ENCODE results near the gene SH3D19. TPM values are rescaled to one million over a fixed set of nuclear protein-coding genes. Genes with fewer than 3 reads are reported as not detected.

The SH3D19 gene
- polyA plus RNA-seq, 2 of the 4 experiments (the other 2 are of a cell fraction) = 15.3 to 22.9 TPM

GRCh38 chr4:151153585-151153984 lies 171.8 kb downstream of the SH3D19 start:
- H3K4me2 ChIP-seq = no peak overlapping the region
- ATAC-seq = no peak
- POLR2A ChIA-PET = no interaction called here
- CTCF ChIA-PET = no interaction called here
- no peak for TF ChIP-seq POLR2A (IDR thresholded peaks at IDR 0.05; ENCODE audit: low read length)
- no peak for TF ChIP-seq GATA3 (IDR thresholded peaks at IDR 0.05; ENCODE audit: borderline replicate concordance)
- no peak for TF ChIP-seq KDM5A (IDR thresholded peaks at IDR 0.05)
- no peak for TF ChIP-seq CBX2 (IDR thresholded peaks at IDR 0.05; ENCODE audit: borderline replicate concordance, low read depth)
- TF ChIP-seq NPAS2 (CRISPR knock-in tag; IDR thresholded peaks at IDR 0.05; ENCODE audit: borderline replicate concordance) = no peak
- TF ChIP-seq RFX5 (IDR thresholded peaks at IDR 0.05) = no peak
- TF ChIP-seq CHD2 (IDR thresholded peaks at IDR 0.05; ENCODE audit: low read length, partially characterized antibody) = no peak
- TF ChIP-seq SMC3 (IDR thresholded peaks at IDR 0.05) = no peak
- no peak for TF ChIP-seq EHF (CRISPR knock-in tag; IDR thresholded peaks at IDR 0.05)
- TF ChIP-seq NFE2L2 (conservative IDR thresholded peaks at IDR 0.05; ENCODE audit: low read length) = no peak
- TF ChIP-seq ZSCAN20 (CRISPR knock-in tag; IDR thresholded peaks at IDR 0.05) = no peak
- no peak for TF ChIP-seq RARB (CRISPR knock-in tag; IDR thresholded peaks at IDR 0.05)
- TF ChIP-seq FOSB (CRISPR knock-in tag; IDR thresholded peaks at IDR 0.05) = no peak
- no peak for TF ChIP-seq MAFK (IDR thresholded peaks at IDR 0.05; ENCODE audit: partially characterized antibody)
- TF ChIP-seq, protein P1, sequence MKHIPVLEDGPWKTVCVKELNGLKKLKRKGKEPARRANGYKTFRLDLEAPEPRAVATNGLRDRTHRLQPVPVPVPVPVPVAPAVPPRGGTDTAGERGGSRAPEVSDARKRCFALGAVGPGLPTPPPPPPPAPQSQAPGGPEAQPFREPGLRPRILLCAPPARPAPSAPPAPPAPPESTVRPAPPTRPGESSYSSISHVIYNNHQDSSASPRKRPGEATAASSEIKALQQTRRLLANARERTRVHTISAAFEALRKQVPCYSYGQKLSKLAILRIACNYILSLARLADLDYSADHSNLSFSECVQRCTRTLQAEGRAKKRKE (CRISPR knock-in tag; IDR thresholded peaks at IDR 0.05; ENCODE audit: low read depth) = no peak
- no peak for TF ChIP-seq ESRRA (IDR thresholded peaks at IDR 0.05; ENCODE audit: borderline replicate concordance, low read length)
- TF ChIP-seq PHF8 (IDR thresholded peaks at IDR 0.05; ENCODE audit: borderline replicate concordance, low read depth) = no peak
- TF ChIP-seq BCL3 (IDR thresholded peaks at IDR 0.05) = no peak
- TF ChIP-seq MAZ (IDR thresholded peaks at IDR 0.05; ENCODE audit: borderline replicate concordance, low read depth, low read length) = no peak
- DNase-seq (ENCODE audit: low read depth in 1 of 2, low spot score in 1 of 2) = no peak
- H3K27ac ChIP-seq = no peak overlapping the region
- no peaks in the 10 kb centered on the region for H3K4me1 ChIP-seq
- no peak overlapping the region for H3K4me3 ChIP-seq
- 96% methylated on average over 2 of the region's 2 CpGs for WGBS (ENCODE audit: missing lambda C conversion rate)
- H3K9me3 ChIP-seq = no peaks in the 10 kb centered on the region
- no peak for FAIRE-seq

DNA sequence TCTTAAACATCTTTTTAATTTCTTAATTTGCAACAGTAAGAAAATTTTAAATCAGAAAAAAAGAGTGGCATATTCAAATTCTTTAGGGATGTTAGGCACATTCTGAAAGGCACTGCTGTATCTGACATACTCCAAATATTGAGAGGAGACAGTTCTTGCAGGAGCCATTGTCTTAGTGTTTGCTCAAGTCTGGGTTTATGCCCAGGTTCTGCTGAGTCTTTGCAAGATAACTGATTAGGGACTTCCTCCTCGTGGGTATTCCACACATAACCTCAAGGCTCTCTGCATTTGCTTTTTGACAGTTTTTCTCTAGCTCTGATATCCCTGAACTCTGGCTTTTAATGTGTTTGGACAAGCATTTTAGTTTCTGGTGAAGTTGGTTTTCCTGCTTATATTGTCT lies 173.4 kb downstream of the SH3D19 start:
- Histone ChIP-seq H3K4me3 (no peak overlapping the region), H3K4me2 (no peak overlapping the region), H3K9me3 (no peaks in the 10 kb centered on the region), H3K4me1 (no peaks in the 10 kb centered on the region), H3K27ac (no peak overlapping the region)
- 13% methylated on average over 1 of the region's 1 CpG for WGBS (ENCODE audit: missing lambda C conversion rate)
- ChIA-PET CTCF (interaction anchor here (0.6 kb wide), 1 partner anchor 9 kb away, joined by 3 read pairs; no protein-coding TSS in a partner anchor), POLR2A (no interaction called here)
- no peak for FAIRE-seq
- TF ChIP-seq ELK1 (IDR thresholded peaks at IDR 0.05; ENCODE audit: low read depth, low read length) (no peak), CBX2 (IDR thresholded peaks at IDR 0.05; ENCODE audit: borderline replicate concordance, low read depth) (no peak), MAFK (IDR thresholded peaks at IDR 0.05; ENCODE audit: partially characterized antibody) (no peak), GATA3 (IDR thresholded peaks at IDR 0.05; ENCODE audit: borderline replicate concordance) (no peak), CEBPB (IDR thresholded peaks at IDR 0.05) (no peak), JUN (IDR thresholded peaks at IDR 0.05) (no peak), MAZ (IDR thresholded peaks at IDR 0.05; ENCODE audit: borderline replicate concordance, low read depth, low read length) (no peak), HEYL (CRISPR knock-in tag; IDR thresholded peaks at IDR 0.05) (no peak), ZSCAN20 (CRISPR knock-in tag; IDR thresholded peaks at IDR 0.05) (no peak), FOSB (CRISPR knock-in tag; IDR thresholded peaks at IDR 0.05) (no peak), SMC3 (IDR thresholded peaks at IDR 0.05) (no peak)
- TF ChIP-seq, protein P2, sequence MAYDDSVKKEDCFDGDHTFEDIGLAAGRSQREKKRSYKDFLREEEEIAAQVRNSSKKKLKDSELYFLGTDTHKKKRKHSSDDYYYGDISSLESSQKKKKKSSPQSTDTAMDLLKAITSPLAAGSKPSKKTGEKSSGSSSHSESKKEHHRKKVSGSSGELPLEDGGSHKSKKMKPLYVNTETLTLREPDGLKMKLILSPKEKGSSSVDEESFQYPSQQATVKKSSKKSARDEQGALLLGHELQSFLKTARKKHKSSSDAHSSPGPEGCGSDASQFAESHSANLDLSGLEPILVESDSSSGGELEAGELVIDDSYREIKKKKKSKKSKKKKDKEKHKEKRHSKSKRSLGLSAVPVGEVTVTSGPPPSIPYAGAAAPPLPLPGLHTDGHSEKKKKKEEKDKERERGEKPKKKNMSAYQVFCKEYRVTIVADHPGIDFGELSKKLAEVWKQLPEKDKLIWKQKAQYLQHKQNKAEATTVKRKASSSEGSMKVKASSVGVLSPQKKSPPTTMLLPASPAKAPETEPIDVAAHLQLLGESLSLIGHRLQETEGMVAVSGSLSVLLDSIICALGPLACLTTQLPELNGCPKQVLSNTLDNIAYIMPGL (CRISPR knock-in tag; IDR thresholded peaks at IDR 0.05; ENCODE audit: borderline replicate concordance) = no peak
- TF ChIP-seq, protein P3, sequence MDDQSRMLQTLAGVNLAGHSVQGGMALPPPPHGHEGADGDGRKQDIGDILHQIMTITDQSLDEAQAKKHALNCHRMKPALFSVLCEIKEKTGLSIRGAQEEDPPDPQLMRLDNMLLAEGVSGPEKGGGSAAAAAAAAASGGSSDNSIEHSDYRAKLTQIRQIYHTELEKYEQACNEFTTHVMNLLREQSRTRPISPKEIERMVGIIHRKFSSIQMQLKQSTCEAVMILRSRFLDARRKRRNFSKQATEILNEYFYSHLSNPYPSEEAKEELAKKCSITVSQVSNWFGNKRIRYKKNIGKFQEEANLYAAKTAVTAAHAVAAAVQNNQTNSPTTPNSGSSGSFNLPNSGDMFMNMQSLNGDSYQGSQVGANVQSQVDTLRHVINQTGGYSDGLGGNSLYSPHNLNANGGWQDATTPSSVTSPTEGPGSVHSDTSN (IDR thresholded peaks at IDR 0.05) = no peak
- ATAC-seq = peak in 1 of 2 experiments; percentile 35; a peak in 1 of 6 replicates
- DNase-seq (ENCODE audit: low read depth in 1 of 2, low spot score in 1 of 2) = peak in 1 of 2 experiments; percentile 4

Data from A549 (cell line).